Stimulated activated CD8-positive, alpha-beta memory T cell treated with anti-CD3 and anti-CD28 coated beads, Interleukin-15, amount 100 ng/mL, for 4 hours (primary cell): ENCODE measurements around the gene IQCK.
"Not testable (repeated sequence)": the region's sequence is repeated elsewhere in the genome, so short reads cannot be mapped to it uniquely, and the experiment has no call there.

ENCODE experiments used
- DNase-seq, 2 donors: peaks; one replicate each; pipeline ENCODE4 v3.0.0-alpha.2; 2020; ENCODE audit warnings: low read depth in 2 of 2

IQCK gene, protein sequence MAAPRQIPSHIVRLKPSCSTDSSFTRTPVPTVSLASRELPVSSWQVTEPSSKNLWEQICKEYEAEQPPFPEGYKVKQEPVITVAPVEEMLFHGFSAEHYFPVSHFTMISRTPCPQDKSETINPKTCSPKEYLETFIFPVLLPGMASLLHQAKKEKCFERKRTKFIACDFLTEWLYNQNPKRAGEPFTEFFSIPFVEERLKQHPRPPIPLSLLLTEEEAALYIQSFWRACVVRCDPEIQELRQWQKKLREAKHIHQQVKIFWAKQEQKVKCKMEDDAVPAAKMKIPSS

DNA sequence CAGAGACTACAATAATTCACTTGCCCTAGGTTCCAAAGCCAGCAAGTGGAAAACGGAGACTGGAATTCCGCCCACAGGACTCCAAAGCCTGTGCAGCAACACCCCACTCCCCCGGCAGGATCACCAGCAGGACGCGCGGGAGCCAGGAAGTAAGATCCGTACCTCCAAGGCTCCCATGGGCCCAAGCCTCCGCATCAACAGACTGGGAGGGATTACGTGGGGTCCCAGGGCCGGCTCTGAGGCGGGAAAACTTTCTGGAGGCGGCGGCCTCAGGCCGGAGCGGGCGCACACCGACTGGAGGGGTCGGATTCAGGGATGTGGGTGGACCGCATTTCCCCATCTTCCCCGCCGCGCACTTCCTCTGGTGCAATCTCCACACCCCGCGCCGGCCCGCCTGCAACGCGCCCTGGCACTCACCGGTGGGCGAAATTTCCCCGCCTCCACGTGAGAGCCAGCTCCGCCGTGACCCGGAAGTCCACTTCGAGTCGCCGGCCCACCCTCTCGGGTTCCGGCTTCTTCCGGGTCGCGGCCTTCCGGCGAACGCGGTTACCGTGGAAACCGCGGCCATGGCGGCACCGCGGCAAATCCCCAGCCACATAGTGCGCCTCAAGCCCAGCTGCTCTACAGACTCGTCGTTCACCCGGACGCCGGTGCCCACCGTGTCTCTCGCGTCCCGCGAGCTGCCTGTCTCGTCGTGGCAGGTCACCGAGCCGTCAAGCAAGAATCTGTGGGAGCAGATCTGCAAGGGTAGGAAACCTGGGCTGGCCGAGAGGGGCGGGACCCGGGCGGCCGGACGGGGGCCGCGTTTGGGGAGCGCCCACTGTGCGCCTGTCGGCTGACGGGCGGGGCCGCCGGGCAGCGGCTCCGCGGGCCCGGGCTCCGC lies at the start of gene IQCK, which contains the start of gene KNOP1:
TSS of gene IQCK (plus strand) at position 531 of the 883 bp plus-strand sequence. CDS start at position 567, 36 bp downstream.
TSS of gene KNOP1 (minus strand) at position 487 of the 883 bp plus-strand sequence. CDS start 3,192 bp downstream, outside the sequence.
- DNase-seq: peak; percentile 84 to 85

DNA sequence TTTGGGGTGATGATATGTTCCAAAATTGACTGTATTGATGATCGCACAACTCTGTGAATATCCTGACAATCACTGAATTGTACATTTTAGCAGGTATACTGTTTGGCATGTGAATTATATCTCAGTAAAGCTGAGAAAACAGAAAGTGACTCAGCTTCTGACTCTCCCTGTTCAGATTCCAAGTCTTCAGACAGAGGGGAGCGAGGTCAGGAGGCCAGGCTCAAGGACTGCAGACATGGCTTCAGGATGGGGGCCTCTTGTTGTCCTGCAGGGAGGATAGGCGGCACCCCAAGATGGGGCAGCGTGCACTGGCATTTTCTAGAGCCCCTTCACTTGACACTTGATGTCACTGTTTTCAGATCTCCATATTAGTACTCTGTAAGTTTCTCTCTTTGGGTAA lies 45.7 kb upstream of the IQCK start:
- no peak for DNase-seq

DNA sequence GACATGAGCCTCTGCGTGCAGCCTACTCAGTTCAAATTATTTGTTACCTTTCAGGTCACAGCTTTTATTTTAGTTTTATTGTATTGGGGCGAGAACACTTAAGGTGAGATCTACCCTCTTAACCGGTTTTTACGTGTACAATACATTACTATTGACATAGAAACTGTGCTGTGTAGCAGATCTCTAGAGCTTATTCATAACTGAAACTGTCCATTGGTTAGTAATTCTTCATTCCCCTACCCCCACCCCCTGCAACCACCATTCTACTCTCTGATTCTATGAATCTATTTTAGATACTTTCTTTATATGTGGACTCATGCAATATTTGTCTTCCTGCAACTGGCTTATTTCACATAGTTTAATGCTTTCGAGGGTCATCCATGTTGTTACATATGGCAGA lies 43.6 kb upstream of the IQCK start:
- DNase-seq: no peak

DNA sequence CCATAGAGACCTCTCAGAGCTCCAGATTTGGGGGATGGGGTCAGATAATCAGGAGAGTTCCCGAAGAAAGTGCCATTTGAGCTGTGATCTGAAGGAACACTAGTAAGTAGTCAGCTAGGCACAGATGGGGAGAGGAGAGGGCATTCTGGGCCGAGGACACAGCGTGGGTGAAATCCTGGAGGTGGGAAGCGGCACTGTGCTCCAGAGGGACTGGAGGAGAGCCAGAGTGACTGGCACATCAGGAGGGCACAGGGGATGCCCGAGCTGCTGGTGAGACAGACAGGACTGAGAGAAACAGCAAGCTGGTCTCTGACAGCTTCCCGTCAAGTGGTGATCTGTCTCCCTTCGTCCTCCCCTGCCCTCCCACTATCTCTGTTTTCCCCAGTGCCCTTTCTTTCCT lies 40.7 kb upstream of the IQCK start:
- DNase-seq: no peak

DNA sequence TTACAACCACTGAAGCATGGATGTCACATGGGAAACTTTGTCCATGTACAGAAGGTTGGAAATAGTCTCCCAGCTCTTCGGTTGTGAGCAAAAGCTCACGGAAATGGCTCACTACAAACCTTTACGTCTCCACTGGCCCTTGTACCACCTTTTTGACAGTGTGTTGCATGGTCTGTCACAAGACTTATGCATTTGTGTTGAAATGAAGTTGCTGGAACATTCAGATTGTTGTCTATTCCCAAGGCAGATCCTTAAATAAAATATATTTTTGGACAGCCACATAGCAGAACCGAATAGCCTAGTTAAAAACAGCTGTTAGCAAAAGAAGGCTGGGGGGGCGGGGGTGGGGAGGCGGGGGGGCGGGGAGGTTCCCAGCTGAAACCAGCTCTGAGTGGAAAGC lies 39.3 kb upstream of the IQCK start:
- DNase-seq: no peak

DNA sequence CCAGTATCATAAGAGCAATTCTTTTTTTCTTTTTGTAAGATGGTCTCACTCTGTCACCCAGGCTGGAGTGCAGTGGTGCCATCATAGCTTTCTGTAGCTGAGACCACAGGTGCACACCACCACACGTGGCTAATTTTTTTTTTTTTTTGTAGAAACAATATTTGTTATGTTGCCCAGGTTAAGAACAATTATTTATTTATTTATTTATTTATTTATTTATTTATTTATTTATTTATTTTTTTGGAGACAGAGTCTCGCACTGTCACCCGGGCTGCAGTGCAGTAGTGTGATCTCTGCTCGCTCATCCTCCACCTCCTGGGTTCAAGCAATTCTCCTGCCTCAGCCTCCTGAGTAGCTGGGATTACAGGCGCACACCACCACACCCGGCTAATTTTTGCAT lies 38.8 kb upstream of the IQCK start:
- DNase-seq: not testable (repeated sequence)

DNA sequence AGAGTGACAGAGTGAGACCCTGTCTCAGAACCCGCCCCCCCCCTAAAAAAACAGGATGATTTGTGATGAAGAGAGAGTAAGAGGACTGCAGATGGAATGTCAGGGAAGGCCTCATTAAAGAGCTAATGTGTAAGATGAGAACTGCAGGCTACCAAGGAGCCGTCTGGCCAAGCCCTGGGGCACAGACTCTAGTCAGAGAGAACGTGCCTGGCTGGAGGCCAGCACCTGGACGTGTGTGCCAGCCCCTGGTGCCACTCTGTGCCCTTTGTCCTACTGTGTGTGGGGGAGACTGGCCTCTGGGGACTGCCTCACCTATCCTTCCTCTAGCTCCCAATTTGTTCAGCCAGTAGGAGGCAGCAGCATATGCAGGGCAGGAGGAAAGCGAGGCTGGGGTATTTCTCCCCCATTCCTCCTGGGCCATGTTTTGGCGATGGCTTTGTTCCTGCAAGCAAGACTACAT lies 37.2 kb upstream of the IQCK start:
- no peak for DNase-seq

DNA sequence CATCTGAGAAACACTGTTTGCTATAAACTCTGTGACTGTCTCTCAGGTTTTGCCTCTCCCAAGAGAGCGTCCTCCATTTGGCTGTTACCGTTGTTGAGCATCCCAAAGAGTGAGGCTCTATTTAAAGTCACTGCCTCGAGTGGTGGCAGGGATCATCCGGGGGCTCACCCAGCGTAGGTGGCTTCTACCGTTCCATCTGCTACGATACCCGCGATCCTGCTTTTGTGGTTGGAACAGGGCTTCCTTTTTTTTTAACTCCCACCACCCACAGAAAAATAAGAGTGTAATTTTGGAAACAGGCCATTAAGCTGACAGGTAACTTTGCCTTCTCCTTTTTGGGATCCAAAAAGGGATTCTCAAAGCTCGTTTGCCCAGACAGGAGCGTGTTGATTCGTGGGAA lies 36.4 kb upstream of the IQCK start:
- no peak for DNase-seq

DNA sequence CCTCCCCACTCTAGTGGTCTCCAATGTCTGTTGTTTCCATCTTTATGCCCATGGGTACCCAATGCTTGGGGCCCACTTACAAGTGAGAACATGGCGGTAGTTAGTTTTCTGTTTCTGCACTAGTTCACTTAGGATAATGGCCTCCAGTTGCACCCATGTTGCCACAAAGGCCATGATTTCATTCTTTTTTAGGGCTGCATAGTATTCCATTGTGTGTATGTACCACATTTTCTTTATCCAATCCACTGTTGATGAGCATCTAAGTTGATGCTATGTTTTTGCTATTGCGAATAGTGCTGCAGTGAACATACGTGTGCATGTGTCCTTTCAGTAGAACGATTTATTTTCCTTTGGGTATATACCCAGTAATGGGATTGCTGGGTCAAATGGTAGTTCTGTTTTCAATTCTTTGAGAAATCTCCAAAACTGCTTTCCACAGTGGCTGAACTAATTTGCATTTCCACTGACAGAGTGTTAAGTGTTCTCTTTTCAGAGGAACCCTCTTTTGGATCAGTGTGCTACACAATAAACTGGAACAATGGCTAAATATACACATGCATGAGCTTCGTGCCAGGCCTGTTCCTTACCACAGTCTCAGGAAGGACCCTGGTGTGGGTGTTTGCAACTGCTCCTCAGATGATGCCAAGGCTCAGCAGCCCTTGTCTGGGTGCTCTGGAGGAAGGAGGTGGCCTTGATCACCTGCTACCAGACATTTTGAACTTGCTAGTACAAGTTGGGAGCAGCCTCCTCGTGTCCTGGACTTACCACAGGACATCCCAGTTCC lies 34.4 kb upstream of the IQCK start:
- no peak for DNase-seq

DNA sequence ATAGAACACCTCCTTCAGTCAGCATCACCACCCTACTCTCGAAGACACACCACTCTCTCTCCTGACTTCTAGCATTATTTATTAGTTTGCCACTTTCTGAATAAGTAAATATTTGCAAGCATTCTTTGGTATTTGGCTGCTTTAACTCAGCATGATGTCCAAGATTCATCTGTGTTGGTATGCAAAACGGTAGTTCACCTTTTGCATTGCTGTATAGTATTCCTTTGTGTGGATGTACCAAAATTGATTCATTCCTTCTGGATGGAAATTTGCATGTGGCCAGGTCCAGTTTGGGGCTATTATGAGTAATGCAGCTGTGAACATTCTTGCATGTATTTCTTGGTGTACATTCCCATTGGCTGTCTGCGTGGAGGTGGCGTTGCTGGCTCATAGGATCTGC lies 32.9 kb upstream of the IQCK start:
- DNase-seq: no peak

DNA sequence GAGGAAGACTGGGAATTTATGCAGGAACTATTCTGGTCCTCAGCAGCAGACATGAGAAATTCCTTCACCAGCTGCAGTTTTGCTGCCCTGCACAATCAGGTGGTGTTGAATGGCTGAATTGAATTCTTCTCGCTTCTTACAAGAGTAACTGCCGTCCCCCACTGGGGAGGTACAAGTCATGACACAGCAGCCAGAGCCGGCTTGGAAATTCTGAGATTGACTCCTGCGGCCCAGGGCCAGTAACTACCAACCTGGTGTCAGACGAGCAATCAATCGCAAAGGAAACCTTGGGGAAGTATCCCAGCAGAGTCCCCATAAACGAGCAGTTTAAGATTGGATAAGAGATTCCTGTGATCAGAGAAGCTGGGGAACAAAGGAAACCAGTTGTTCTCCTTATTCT lies 30.8 kb upstream of the IQCK start:
- no peak for DNase-seq

DNA sequence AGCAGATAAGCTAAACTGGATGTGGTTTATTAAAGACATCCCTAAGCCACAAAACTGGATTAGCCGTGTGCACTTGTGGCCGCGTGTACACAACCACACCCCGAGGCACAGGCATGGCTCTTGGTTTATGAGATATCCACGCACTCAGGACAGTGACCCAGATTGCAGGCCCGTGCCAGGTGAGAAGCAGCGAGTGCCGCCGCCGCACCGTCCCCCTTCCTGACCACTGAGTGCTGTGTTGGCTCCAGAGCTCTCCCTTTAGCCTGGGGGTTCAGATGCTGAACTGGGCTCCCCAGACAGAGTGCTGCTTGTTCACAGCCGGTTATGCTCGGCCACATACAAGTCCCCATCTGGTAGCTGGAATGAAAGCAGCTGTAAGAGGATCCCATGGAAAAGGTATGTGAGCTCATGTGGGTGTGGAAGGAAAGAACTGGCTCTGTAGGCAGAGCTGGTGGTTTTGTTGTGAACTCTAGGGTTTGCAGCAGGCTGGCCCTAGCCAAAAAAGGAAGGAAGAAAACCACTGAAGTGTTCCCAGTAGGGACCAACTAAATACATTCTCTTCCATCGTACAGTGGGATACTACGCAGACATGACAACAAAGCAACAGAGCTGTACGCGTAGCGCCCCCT lies 29.6 kb upstream of the IQCK start:
- no peak for DNase-seq

DNA sequence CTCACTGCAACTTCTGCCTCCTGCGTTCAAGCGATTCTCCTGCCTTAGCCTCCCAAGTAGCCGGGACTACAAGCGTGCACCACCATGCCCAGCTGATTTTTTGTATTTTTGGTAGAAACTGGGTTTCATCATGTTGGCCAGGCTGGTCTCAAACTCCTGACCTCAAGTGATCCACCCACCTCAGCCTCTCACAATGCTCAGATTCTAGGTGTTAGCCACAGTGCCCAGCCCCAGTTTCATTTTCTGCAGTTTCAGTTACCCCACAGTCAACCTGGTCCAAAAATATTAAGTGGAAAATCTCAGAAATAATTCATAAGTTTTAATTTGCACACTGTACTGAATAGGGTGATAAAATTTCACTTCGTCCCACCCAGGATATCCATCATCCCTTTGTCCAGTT lies 28.7 kb upstream of the IQCK start:
- no peak for DNase-seq

DNA sequence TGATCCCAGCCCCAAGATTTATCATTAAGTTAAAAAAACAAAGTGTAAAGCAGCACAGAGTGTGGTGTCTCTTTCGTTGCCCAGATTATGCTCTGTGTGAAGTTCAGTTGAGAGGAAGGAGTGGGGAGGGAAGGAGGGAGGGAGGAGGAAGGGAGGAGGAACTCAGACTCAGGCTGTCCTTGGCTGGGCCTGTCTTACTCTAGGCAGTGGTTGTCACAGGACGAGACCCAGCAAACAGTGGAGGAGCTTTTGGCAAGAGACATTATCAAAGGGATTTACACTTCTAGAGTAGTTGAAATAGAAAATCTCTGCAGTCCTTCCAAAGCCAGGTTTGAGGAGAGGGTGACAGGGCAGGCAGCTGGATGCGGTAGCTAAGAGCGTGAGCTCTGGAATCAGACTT lies 27.9 kb upstream of the IQCK start:
- no peak for DNase-seq

DNA sequence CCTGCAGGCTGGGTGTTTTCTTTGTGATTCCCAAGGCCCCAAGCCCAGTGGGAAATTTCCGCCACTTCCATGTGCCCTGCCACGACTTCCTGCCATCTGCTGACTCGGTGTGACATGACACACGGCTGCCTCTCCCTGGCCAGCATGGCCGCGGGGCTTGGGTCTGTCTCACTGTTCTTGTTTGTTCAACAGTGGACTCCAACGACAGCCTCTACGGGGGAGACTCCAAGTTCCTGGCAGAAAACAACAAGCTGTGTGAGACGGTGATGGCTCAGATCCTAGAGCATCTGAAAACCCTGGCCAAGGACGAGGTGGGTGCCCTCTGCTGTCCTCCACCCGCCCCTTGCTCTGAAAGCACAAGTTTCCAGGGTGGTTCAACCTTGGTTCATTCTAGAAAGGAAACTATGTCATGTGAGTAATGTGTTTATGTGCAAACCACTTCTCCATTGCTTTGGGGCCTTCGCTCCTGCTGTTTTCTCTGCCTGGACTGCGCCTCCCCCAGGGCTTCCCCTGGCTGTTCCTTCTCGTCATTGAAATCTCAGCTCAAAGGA lies 26.8 kb upstream of the IQCK start:
- no peak for DNase-seq

DNA sequence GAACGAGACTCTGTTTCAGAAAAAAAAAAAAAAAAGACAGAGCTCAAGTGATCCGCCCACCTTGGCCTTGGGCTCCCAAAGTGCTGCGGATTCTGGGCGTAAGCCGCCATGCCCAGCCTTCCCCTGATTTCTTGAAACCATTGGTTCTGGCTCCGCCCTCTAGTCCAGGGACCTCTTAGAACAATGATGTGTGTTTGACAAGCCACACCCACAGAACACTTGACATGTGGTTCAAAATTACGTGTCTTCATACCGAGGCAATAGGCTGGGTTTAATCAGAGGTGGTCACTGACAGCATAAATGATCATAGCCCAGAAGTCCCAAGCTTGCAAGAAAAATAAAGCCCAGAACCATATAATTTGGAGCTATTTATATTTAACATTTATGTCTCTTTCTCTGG lies 23.1 kb upstream of the IQCK start:
- no peak for DNase-seq

DNA sequence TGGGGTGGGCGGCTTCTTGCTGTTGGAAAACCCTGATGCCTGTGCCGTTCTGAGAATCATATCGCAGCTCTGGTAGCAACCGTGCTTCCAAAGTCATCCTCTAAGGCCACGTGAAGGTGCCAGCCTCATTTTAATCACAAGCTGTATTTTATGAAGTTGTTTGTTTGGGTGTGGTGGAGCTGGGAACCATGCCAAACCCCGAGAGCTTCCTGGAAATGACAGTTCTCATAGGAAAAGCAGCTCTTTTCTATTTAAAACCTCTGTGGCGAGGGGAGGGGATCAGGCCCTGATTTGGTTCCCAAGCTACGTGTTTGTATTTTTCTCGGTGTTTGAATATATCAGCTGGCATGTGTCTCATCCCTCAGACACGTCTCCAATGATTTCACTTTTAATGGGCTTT lies 21.7 kb upstream of the IQCK start:
- peak in 1 of 2 donors; percentile 7 for DNase-seq

DNA sequence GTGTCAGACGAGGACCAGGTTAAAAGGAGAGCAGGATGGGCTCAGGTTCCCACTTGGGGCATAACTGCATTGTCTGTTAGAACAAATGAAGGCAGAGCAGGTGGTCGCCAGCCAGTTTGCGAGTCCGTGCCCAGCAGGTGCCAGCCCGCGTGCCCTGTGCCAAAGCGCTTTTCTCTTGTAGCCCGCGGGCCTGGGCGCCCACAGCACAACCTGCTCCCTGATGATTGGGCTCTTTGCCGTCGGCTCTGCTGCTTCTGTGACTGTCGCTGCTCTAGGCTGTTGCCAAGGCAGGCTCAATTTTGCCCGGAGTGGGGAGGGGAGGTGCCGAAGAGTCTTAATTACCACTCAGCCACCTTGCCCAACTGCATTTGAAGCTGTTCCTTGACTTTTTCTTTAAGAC lies 21.1 kb upstream of the IQCK start:
- no peak for DNase-seq

DNA sequence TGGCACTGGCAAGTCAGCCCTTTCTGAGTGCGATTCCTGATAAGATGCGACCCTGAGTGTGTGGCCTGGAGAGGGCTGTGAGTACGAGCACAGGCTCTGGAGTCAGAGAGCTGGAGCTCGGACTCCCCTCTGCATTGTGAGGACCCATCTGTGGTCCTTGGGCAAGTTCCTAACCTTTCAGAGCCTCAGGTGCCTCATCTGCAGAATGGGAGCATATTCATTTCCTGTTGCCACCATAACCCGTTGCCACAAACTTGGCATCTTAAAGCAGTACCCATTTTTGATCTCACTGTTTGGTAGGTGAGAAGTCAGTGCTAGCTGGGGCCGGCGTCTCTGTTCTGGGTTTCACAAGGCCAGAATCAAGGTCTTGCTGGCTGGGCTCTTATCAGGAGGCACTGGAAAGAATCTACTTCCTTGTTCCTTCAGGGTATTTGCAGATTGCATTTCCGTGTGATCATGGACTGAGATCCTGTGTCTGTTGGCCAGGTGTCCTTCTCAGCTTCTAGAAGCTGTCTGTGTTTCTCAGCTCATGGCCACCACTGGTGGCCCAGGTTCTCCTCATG lies 20.2 kb upstream of the IQCK start:
- no peak for DNase-seq

DNA sequence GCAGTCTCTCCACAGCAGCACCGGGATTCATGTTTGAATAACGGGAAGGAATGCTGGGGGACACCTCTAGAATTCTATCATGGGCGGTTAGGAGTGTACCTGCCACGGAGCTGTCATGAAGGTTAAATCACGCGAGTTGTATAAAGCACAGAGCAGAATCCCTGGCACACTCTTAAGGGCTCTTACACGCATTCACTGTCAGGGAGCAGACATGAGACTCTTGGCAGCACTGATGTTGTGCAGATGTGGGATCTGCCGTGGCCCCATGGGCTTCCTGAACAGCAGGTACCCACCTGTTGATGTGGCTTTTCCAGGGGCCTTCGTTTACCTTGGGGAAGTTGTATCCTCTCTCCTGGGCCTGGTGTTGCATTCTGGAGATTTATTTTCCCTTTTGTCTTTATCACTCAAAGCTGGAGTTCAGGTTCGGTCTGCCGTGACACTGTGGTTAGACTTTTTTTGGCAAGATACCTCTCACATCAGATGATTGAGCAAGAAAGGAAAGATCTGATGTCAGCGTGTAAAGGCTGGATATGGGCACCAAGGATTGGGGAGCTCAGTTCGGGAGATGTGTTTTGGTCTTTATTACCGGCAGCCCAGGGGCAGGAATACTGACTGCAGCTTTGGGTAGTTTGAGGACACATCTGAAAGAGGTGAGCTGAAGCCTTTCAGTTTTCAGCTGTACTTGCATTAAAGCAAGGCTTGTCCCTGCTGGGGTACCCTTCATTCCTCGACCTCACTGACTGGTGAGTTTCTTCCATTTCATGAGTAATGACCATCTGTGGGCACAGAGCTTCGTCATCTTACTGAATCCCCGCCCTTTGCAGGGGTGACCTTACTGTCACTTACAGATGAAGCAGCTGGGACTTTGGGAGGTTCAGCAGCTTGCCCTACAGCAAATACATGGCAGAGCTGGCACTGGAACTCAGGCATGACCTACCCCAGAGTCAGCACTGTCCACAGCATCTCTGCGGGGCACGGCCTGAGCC lies 19.3 kb upstream of the IQCK start:
- no peak for DNase-seq
